ENCODE measurements around the gene PRPS2. TPM values are rescaled to one million over a fixed set of nuclear protein-coding genes. Genes with fewer than 3 reads are reported as not detected.

PRPS2 gene
- total and polyA plus RNA-seq, 2 of the 13 experiments (the other 11 are each of a cell fraction or from before 2014, with no cell fraction given), result 10.6 to 24.4 TPM

DNA sequence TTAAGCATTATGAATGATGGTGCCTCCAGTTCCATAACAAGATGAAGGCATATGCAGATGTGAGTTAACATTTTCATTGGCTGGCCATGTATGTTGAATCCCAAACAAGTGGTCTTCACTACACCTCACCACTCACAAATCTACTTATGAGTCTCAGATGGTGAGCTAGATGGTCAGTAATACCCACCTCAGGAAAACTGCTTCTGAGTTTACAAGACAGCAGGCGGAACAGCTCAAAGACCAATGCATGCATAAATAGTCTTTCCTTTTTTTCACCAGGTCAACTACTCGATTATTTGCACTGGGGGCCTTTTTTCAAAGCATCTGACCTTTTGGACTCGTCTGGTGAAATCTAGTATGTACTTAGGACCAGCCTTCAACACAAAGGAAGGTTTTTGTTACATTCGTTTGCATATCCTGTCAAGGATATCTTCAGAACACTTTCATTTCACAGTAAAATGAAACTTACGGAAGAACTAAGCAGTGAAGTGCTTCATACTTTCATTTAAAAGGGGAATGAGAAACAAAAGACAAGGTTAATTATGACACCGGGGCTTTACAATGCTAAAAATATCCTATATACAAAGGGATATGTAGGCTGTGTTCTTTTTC lies 52.6 kb downstream of the PRPS2 start (continued):
- TF ChIP-seq, protein P1, sequence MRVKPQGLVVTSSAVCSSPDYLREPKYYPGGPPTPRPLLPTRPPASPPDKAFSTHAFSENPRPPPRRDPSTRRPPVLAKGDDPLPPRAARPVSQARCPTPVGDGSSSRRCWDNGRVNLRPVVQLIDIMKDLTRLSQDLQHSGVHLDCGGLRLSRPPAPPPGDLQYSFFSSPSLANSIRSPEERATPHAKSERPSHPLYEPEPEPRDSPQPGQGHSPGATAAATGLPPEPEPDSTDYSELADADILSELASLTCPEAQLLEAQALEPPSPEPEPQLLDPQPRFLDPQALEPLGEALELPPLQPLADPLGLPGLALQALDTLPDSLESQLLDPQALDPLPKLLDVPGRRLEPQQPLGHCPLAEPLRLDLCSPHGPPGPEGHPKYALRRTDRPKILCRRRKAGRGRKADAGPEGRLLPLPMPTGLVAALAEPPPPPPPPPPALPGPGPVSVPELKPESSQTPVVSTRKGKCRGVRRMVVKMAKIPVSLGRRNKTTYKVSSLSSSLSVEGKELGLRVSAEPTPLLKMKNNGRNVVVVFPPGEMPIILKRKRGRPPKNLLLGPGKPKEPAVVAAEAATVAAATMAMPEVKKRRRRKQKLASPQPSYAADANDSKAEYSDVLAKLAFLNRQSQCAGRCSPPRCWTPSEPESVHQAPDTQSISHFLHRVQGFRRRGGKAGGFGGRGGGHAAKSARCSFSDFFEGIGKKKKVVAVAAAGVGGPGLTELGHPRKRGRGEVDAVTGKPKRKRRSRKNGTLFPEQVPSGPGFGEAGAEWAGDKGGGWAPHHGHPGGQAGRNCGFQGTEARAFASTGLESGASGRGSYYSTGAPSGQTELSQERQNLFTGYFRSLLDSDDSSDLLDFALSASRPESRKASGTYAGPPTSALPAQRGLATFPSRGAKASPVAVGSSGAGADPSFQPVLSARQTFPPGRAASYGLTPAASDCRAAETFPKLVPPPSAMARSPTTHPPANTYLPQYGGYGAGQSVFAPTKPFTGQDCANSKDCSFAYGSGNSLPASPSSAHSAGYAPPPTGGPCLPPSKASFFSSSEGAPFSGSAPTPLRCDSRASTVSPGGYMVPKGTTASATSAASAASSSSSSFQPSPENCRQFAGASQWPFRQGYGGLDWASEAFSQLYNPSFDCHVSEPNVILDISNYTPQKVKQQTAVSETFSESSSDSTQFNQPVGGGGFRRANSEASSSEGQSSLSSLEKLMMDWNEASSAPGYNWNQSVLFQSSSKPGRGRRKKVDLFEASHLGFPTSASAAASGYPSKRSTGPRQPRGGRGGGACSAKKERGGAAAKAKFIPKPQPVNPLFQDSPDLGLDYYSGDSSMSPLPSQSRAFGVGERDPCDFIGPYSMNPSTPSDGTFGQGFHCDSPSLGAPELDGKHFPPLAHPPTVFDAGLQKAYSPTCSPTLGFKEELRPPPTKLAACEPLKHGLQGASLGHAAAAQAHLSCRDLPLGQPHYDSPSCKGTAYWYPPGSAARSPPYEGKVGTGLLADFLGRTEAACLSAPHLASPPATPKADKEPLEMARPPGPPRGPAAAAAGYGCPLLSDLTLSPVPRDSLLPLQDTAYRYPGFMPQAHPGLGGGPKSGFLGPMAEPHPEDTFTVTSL (CRISPR knock-in tag; IDR thresholded peaks at IDR 0.05; ENCODE audit: borderline replicate concordance), result peak; percentile 89; the same call in 1 of the 2 replicates
- peak; percentile 93 for TF ChIP-seq ASH2L (IDR thresholded peaks at IDR 0.05; ENCODE audit: insufficient read length, low read depth, low read length)
- TF ChIP-seq NR2F2 (IDR thresholded peaks at IDR 0.05; ENCODE audit: borderline replicate concordance, low read depth), result peak; percentile 69; the same call in 1 of the 2 replicates
- TF ChIP-seq HNRNPUL1 (IDR thresholded peaks at IDR 0.05; ENCODE audit: low read depth, low read length), result no peak
- TF ChIP-seq ZSCAN29 (CRISPR knock-in tag; conservative IDR thresholded peaks at IDR 0.05), result no peak
- TF ChIP-seq, protein P2, sequence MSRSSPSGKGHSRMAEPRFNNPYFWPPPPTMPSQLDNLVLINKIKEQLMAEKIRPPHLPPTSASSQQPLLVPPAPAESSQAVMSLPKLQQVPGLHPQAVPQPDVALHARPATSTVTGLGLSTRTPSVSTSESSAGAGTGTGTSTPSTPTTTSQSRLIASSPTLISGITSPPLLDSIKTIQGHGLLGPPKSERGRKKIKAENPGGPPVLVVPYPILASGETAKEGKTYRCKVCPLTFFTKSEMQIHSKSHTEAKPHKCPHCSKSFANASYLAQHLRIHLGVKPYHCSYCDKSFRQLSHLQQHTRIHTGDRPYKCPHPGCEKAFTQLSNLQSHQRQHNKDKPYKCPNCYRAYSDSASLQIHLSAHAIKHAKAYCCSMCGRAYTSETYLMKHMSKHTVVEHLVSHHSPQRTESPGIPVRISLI (CRISPR knock-in tag; IDR thresholded peaks at IDR 0.05; ENCODE audit: borderline replicate concordance), result peak; percentile 92
- TF ChIP-seq, protein P3, sequence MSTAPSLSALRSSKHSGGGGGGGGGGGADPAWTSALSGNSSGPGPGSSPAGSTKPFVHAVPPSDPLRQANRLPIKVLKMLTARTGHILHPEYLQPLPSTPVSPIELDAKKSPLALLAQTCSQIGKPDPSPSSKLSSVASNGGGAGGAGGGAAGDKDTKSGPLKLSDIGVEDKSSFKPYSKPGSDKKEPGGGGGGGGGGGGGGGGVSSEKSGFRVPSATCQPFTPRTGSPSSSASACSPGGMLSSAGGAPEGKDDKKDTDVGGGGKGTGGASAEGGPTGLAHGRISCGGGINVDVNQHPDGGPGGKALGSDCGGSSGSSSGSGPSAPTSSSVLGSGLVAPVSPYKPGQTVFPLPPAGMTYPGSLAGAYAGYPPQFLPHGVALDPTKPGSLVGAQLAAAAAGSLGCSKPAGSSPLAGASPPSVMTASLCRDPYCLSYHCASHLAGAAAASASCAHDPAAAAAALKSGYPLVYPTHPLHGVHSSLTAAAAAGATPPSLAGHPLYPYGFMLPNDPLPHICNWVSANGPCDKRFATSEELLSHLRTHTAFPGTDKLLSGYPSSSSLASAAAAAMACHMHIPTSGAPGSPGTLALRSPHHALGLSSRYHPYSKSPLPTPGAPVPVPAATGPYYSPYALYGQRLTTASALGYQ (CRISPR knock-in tag; IDR thresholded peaks at IDR 0.05), result peak; percentile 75; the same call in 1 of the 2 replicates
- TF ChIP-seq, protein P4, sequence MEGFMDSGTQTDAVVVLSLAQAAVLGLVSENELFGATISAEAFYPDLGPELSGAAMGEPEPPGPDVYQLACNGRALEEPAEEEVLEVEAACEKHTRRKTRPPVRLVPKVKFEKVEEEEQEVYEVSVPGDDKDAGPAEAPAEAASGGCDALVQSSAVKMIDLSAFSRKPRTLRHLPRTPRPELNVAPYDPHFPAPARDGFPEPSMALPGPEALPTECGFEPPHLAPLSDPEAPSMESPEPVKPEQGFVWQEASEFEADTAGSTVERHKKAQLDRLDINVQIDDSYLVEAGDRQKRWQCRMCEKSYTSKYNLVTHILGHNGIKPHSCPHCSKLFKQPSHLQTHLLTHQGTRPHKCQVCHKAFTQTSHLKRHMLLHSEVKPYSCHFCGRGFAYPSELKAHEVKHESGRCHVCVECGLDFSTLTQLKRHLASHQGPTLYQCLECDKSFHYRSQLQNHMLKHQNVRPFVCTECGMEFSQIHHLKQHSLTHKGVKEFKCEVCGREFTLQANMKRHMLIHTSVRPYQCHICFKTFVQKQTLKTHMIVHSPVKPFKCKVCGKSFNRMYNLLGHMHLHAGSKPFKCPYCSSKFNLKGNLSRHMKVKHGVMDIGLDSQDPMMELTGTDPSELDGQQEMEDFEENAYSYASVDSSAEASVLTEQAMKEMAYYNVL (CRISPR knock-in tag; IDR thresholded peaks at IDR 0.05; ENCODE audit: borderline replicate concordance), result peak; percentile 42; the same call in 1 of the 2 replicates
- 0 out of 2 replicates have a peak, but pooled peaks have one; percentile 15 for TF ChIP-seq THAP11 (CRISPR knock-in tag; IDR thresholded peaks at IDR 0.05)
- peak; percentile 58; the same call in 1 of the 2 replicates for TF ChIP-seq FOXK1 (CRISPR knock-in tag; IDR thresholded peaks at IDR 0.05; ENCODE audit: borderline replicate concordance, low read depth)
- no peak for TF ChIP-seq CREB1 (IDR thresholded peaks at IDR 0.05)
- TF ChIP-seq CREB1 (CRISPR knock-in tag; IDR thresholded peaks at IDR 0.05), result peak; percentile 14; the same call in 1 of the 2 replicates
- TF ChIP-seq ATF1 (CRISPR knock-in tag; IDR thresholded peaks at IDR 0.05), result peak; percentile 63
- peak; percentile 74 for TF ChIP-seq ZNF331 (CRISPR knock-in tag; IDR thresholded peaks at IDR 0.05)
- TF ChIP-seq ZBTB7B (CRISPR knock-in tag; IDR thresholded peaks at IDR 0.05), result peak; percentile 67; the same call in 1 of the 2 replicates
- TF ChIP-seq MTF2 (CRISPR knock-in tag; IDR thresholded peaks at IDR 0.05; ENCODE audit: borderline replicate concordance), result no peak
- TF ChIP-seq EHMT2 (IDR thresholded peaks at IDR 0.05; ENCODE audit: borderline replicate concordance, low read depth, low read length), result no peak
- TF ChIP-seq BCL6 (CRISPR knock-in tag; IDR thresholded peaks at IDR 0.05), result peak; percentile 64
- TF ChIP-seq ZNF546 (CRISPR knock-in tag; conservative IDR thresholded peaks at IDR 0.05), result no peak

All from HepG2 (cell line).